PFSK-1 (cell line): ENCODE results near the gene THAP11.

Source experiments
- FOXP2 ChIP-seq: optimal IDR thresholded peaks from 2 replicates; pipeline ENCODE3; 2011; ENCODE audit warnings: borderline replicate concordance, control low read depth, inconsistent platforms; ENCODE audit not compliant: insufficient read depth; ENCODE audit errors: extremely low read length, extremely low read depth
- POLR2AphosphoS5 ChIP-seq: IDR thresholded peaks from 2 replicates; pipeline ENCODE4 v1.6.1; 2012; ENCODE audit warnings: low read depth, mild to moderate bottlenecking, control low read depth, low read length, moderate library complexity
- REST ChIP-seq, 2 experiments: IDR thresholded peaks; 2 replicates each; pipeline versions ENCODE4 v1.6.1 to v1.8.0; 2011 to 2012; ENCODE audit warnings: low read depth in 2 of 2, low read length in 2 of 2, control low read depth in 1 of 2, inconsistent platforms in 1 of 2, mild to moderate bottlenecking in 1 of 2, moderate library complexity in 1 of 2; ENCODE audit not compliant: insufficient read depth in 1 of 2
- SIN3A ChIP-seq: IDR thresholded peaks from 2 replicates; pipeline ENCODE4 v1.6.1; 2012; ENCODE audit warnings: mild to moderate bottlenecking, low read length, moderate library complexity, borderline replicate concordance; ENCODE audit not compliant: insufficient read depth
- TAF1 ChIP-seq: IDR thresholded peaks from 2 replicates; pipeline ENCODE4 v1.6.1; 2012; ENCODE audit warnings: low read length, control low read depth, borderline replicate concordance; ENCODE audit not compliant: insufficient read depth

THAP11 gene

GRCh38 chr16:67872631-67873434, 30.7 kb downstream of the THAP11 start, which contains the start of gene EDC4:
Gene EDC4 (plus strand): TSS chr16:67873052. CDS start chr16:67873262, 210 bp downstream.
- no peak for TF ChIP-seq REST (IDR thresholded peaks at IDR 0.05; ENCODE audit: insufficient read depth in 1 of 2, low read depth in 2 of 2, low read length in 2 of 2)
- TF ChIP-seq FOXP2: peak; percentile 62
- peak; percentile 94 for TF ChIP-seq SIN3A
- TF ChIP-seq TAF1: peak; percentile 87; the same call in 1 of the 2 replicates
- TF ChIP-seq POLR2AphosphoS5: peak; percentile 92

GRCh38 chr16:67873435-67874370, 31.6 kb downstream of the THAP11 start:
- TF ChIP-seq SIN3A: no peak
- no peak for TF ChIP-seq REST (IDR thresholded peaks at IDR 0.05; ENCODE audit: insufficient read depth in 1 of 2, low read depth in 2 of 2, low read length in 2 of 2)
- no peak for TF ChIP-seq POLR2AphosphoS5
- TF ChIP-seq FOXP2: no peak
- no peak for TF ChIP-seq TAF1

GRCh38 chr16:67874372-67874771, 32.3 kb downstream of the THAP11 start:
- TF ChIP-seq POLR2AphosphoS5 (no peak), REST (IDR thresholded peaks at IDR 0.05; ENCODE audit: insufficient read depth in 1 of 2, low read depth in 2 of 2, low read length in 2 of 2) (no peak), TAF1 (no peak), FOXP2 (no peak), SIN3A (no peak)

- TF ChIP-seq REST (IDR thresholded peaks at IDR 0.05; ENCODE audit: insufficient read depth in 1 of 2, low read depth in 2 of 2, low read length in 2 of 2): no peak
- TF ChIP-seq TAF1: no peak
- TF ChIP-seq FOXP2: no peak
- TF ChIP-seq SIN3A: no peak
- no peak for TF ChIP-seq POLR2AphosphoS5
These were observed 34.9 kb downstream of the THAP11 start for GRCh38 chr16:67877064-67877463.
